AG09319 (cell line): ENCODE measurements around the gene KRTAP10-6.

ENCODE experiments used
- DNase-seq: peaks from one replicate; pipeline ENCODE4 v3.0.0-alpha.2; 2010; ENCODE audit warnings: low read depth; ENCODE audit errors: extremely low read depth
- CTCF ChIP-seq: IDR thresholded peaks from 2 replicates; pipeline ENCODE4 v1.5.1; 2011; ENCODE audit warnings: low read depth, mild to moderate bottlenecking, inconsistent platforms, low read length, moderate library complexity

KRTAP10-6 gene

GRCh38 chr21:44623575-44623974 is 31.3 kb upstream of the KRTAP10-6 start:
- DNase-seq: no peak
- TF ChIP-seq CTCF: no peak

- TF ChIP-seq CTCF: no peak
- no peak for DNase-seq
Observed at GRCh38 chr21:44619886-44620285, 27.6 kb upstream of the KRTAP10-6 start.

- no peak for DNase-seq
- TF ChIP-seq CTCF: no peak
Observed at GRCh38 chr21:44618909-44619308, 26.6 kb upstream of the KRTAP10-6 start.

- DNase-seq: no peak
Observed at GRCh38 chr21:44618504-44618903, 26.2 kb upstream of the KRTAP10-6 start.

GRCh38 chr21:44617071-44617501 is 24.8 kb upstream of the KRTAP10-6 start:
- DNase-seq: no peak

More at GRCh38 chr21:44618504-44618903, 26.2 kb upstream of the KRTAP10-6 start:
- TF ChIP-seq CTCF: no peak

GRCh38 chr21:44616591-44616926 is 24.3 kb upstream of the KRTAP10-6 start:
- no peak for DNase-seq

More at GRCh38 chr21:44617071-44617501, 24.8 kb upstream of the KRTAP10-6 start:
- TF ChIP-seq CTCF: no peak

More at GRCh38 chr21:44616591-44616926, 24.3 kb upstream of the KRTAP10-6 start:
- no peak for TF ChIP-seq CTCF
